Spleen (tissue), 11 donors: ENCODE data around the gene BEND7. TPM values are rescaled to one million over a fixed set of nuclear protein-coding genes. Genes with fewer than 3 reads are reported as not detected.

Experiments used
- DNase-seq: peaks from one replicate; pipeline ENCODE4 v3.0.0-alpha.2; 2020
- H3K27ac ChIP-seq, 8 donors: fragments of 200-600 bp; sonication (generic) in 7 of 8; 1 replicate in 4 of 8; 2 replicates in 4 of 8; pipeline versions ENCODE4 v1.5.0 to v1.8.0; 2016 to 2021; ENCODE audit warnings: inconsistent platforms in 4 of 8, mild to moderate bottlenecking in 4 of 8, moderate library complexity in 1 of 8
- H3K27me3 ChIP-seq, 7 donors: fragments of 200-600 bp; sonication (generic) in 6 of 7; replicated peaks in 1 of 7; 1 replicate in 4 of 7; 2 replicates in 3 of 7; pipeline versions ENCODE4 v1.5.0 to v1.8.0; 2016 to 2021; ENCODE audit warnings: inconsistent platforms in 3 of 7, mild to moderate bottlenecking in 1 of 7
- H3K36me3 ChIP-seq, 6 donors: fragments of 200-600 bp; sonication (generic) in 5 of 6; 1 replicate in 4 of 6; 2 replicates in 2 of 6; pipeline versions ENCODE4 v1.5.0 to v1.8.0; 2016 to 2021; ENCODE audit warnings: inconsistent platforms in 2 of 6
- H3K4me1 ChIP-seq, 6 donors: fragments of 200-600 bp; sonication (generic) in 5 of 6; 1 replicate in 3 of 6; 2 replicates in 3 of 6; pipeline versions ENCODE4 v1.5.0 to v1.8.0; 2016 to 2021; ENCODE audit warnings: inconsistent platforms in 3 of 6
- H3K4me3 ChIP-seq, 8 donors: fragments of 200-600 bp; sonication (generic) in 7 of 8; 1 replicate in 4 of 8; 2 replicates in 4 of 8; pipeline versions ENCODE4 v1.5.0 to v1.8.0; 2016 to 2021; ENCODE audit warnings: inconsistent platforms in 4 of 8, mild to moderate bottlenecking in 4 of 8, moderate library complexity in 2 of 8
- H3K9me3 ChIP-seq, 8 donors: fragments of 200-600 bp; sonication (generic) in 7 of 8; 1 replicate in 4 of 8; 2 replicates in 4 of 8; pipeline versions ENCODE4 v1.5.0 to v1.8.0; 2016 to 2021; ENCODE audit warnings: inconsistent platforms in 4 of 8
- POLR2A ChIP-seq, 3 donors: fragments of 450-650 bp; IDR thresholded peaks; one replicate each; pipeline ENCODE4 v1.5.1; 2017; ENCODE audit warnings: antibody characterized with exemption in 3 of 3, mild to moderate bottlenecking in 1 of 3
- POLR2AphosphoS5 ChIP-seq, 3 donors: sonication (generic); formaldehyde crosslinking; IDR thresholded peaks; one replicate each; pipeline ENCODE4 v1.5.1; 2017; ENCODE audit warnings: antibody characterized with exemption in 3 of 3
- WGBS, 5 donors: extraction: QIAGEN DNeasy Blood & Tissue Kit in 3 of 5; methylation state at CpG; one replicate each; pipeline versions ENCODE4 v1.1.5 to v1.1.7; 2013 to 2018; 5-methylcytosine and 5-hydroxymethylcytosine counted together
- intact Hi-C: fragments of 100-400 bp; cut with DNase I; formaldehyde crosslinking; loops from one replicate; pipeline ENCODE4 v1.15.0; 2023; ENCODE audit warnings: low total_unique reads
- polyA plus RNA-seq, 3 donors: library from polyadenylated mRNA; stranded (reverse); fragments of 200-250 nt; gene quantifications; one replicate each; pipeline ENCODE4 v1.2.1, GENCODE V29; 2013
- total RNA-seq, 7 donors: library from RNA; depleted of rRNA in 3 of 7; stranded (reverse); fragments of >200 nt in 3 of 7; fragmentation: NEBNext Ultra II Directional in 4 of 7; extraction: Animal tissue kit (Norgen Biotek cat#: 25700) in 4 of 7; gene quantifications; one replicate each; pipeline versions ENCODE4 v1.1.0 to v1.2.1, GENCODE V29; 2016 to 2021
- TF ChIP-seq, protein P1 (sequence below), 11 experiments: fragments of 200-600 bp in 7 of 11; fragments of 450-650 bp in 4 of 11; sonication (generic) in 4 of 11; IDR thresholded peaks in 8 of 11; conservative IDR thresholded peaks in 3 of 11; 1 replicate in 7 of 11; 2 replicates in 4 of 11; pipeline versions ENCODE4 v1.4.0 to v1.8.0; 2016 to 2021; ENCODE audit warnings: antibody characterized with exemption in 11 of 11, inconsistent platforms in 4 of 11, mild to moderate bottlenecking in 1 of 11
- donor health status: healthy with polysubstance abuse.
- donor health status: DM: no; HTN: no; CAD: no; lungs with moderate emphysema.
- donor health status: DM: no; HTN: no; CAD: no.
- donor health status: Bipolar disorder and iron deficiency.
- donor health status: healthy.
- donor health status: DM: no; HTN: no; CAD: no.
- donor health status: DM: yes; HTN: yes; CAD: no.

The BEND7 gene
- total and polyA plus RNA-seq, 10 donors: 0.93 to 20.2 (median 10.6) TPM

DNA sequence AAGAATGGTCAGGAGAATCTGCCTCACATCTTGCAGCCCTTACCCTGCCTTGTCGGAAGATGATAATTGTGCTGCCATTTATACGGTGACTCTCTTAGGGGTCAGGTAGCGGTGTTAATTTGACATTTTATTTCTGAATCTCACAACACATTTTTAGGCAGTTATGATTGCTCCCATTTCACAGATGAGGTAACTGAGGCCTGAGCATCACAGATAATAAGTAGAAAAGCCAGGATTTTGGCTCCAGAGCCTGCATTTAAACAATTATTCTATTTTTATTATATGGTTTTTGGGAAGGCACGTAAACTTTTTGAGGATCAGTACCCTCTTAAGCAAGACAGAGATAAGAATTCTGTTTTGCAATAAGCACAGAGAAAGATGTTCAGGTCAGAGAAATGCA lies 103.4 kb downstream of the BEND7 start:
- intact Hi-C loops: no loop called here
- Histone ChIP-seq H3K4me1 (no peaks in the 10 kb centered on the region), H3K9me3 (peaks cover 0 to 11% (median 4%) of the 10 kb centered on the region in 8 donors), H3K36me3 (no peaks in the 10 kb centered on the region), H3K27me3 (no peaks in the 10 kb centered on the region), H3K27ac (no peak overlapping the region), H3K4me3 (no peak overlapping the region)
- TF ChIP-seq POLR2AphosphoS5 (IDR thresholded peaks at IDR 0.05): no peak
- TF ChIP-seq, protein P1, sequence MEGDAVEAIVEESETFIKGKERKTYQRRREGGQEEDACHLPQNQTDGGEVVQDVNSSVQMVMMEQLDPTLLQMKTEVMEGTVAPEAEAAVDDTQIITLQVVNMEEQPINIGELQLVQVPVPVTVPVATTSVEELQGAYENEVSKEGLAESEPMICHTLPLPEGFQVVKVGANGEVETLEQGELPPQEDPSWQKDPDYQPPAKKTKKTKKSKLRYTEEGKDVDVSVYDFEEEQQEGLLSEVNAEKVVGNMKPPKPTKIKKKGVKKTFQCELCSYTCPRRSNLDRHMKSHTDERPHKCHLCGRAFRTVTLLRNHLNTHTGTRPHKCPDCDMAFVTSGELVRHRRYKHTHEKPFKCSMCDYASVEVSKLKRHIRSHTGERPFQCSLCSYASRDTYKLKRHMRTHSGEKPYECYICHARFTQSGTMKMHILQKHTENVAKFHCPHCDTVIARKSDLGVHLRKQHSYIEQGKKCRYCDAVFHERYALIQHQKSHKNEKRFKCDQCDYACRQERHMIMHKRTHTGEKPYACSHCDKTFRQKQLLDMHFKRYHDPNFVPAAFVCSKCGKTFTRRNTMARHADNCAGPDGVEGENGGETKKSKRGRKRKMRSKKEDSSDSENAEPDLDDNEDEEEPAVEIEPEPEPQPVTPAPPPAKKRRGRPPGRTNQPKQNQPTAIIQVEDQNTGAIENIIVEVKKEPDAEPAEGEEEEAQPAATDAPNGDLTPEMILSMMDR (IDR thresholded peaks at IDR 0.05 in 8 of 11, conservative IDR thresholded peaks at IDR 0.05 in 3 of 11): no peak
- TF ChIP-seq POLR2A (IDR thresholded peaks at IDR 0.05): no peak
- WGBS, 5 donors: 44 to 72% (median 58%) methylated on average over 4 of the region's 4 CpGs
- no peak for DNase-seq

DNA sequence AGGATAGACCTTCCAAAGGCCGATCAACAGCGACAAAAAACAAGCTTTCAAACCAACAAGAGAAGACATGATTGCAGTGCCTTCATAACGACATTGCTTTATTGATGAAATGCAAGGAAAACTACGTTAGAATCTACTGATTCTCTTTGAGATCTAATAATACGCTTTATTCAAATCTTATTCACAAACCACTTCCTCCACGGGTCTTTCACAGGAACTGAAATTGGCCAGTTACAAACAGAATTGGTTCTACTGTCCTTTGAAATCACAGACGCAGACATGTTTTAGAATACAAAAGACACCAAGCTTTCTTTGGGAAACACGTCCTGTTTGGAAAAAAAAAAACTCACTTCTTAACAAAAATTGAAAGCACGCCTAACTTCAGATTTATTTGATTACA lies 106.0 kb downstream of the BEND7 start:
- no peak for DNase-seq
- H3K4me1 ChIP-seq: no peaks in the 10 kb centered on the region
- H3K4me3 ChIP-seq: no peak overlapping the region
- H3K27ac ChIP-seq: no peak overlapping the region
- no peaks in the 10 kb centered on the region for H3K27me3 ChIP-seq
- 50 to 72% (median 62%) methylated on average over 9 of the region's 9 CpGs for WGBS, 5 donors
- intact Hi-C loops: no loop called here
- H3K36me3 ChIP-seq: no peaks in the 10 kb centered on the region
- TF ChIP-seq POLR2A (IDR thresholded peaks at IDR 0.05) (no peak), POLR2AphosphoS5 (IDR thresholded peaks at IDR 0.05) (no peak)
- TF ChIP-seq, protein P1 (IDR thresholded peaks at IDR 0.05 in 8 of 11, conservative IDR thresholded peaks at IDR 0.05 in 3 of 11): no peak
- H3K9me3 ChIP-seq: peaks cover 0 to 11% (median 4%) of the 10 kb centered on the region in 8 donors

DNA sequence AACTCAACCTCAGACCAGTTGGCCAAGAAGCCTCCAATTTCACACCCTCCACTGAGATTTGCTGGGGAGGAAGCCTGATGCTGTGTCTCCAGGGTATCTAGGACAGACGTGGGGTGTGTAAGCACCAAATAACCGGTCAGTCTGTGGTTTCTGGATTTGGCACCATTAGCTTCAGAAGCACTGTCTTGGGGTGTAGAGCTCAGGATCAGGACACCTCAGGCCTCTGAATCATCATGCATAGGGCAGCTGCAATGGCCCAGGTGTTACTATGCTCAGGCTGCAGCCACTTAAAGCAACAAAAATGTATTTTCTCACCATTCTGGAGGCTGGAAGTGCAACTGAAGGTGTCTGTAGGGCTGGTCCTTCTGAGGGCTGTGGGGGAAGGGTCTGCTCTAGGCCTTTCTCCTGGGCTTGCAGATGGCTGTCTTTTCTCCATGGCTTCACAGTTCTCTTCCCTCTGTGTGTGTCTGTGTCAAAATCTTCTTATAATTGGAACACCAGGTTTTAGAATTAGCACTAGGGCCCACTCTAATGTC lies 107.4 kb downstream of the BEND7 start:
- Histone ChIP-seq H3K4me1 (peaks cover 0 to 4% (median 0%) of the 10 kb centered on the region in 6 donors), H3K4me3 (no peak overlapping the region), H3K27ac (no peak overlapping the region), H3K9me3 (peaks cover 0 to 11% (median 4%) of the 10 kb centered on the region in 8 donors), H3K36me3 (no peaks in the 10 kb centered on the region), H3K27me3 (no peaks in the 10 kb centered on the region)
- WGBS, 5 donors: 84 to 93% (median 87%) methylated on average over 2 of the region's 2 CpGs
- no peak for DNase-seq
- intact Hi-C loops: no loop called here
- TF ChIP-seq, protein P1 (IDR thresholded peaks at IDR 0.05 in 8 of 11, conservative IDR thresholded peaks at IDR 0.05 in 3 of 11): no peak
- TF ChIP-seq POLR2A (IDR thresholded peaks at IDR 0.05): no peak
- TF ChIP-seq POLR2AphosphoS5 (IDR thresholded peaks at IDR 0.05): no peak

- no peak overlapping the region for H3K27ac ChIP-seq
- DNase-seq: no peak
- peaks cover 0 to 11% (median 4%) of the 10 kb centered on the region in 8 donors for H3K9me3 ChIP-seq
- H3K36me3 ChIP-seq: no peaks in the 10 kb centered on the region
- H3K4me3 ChIP-seq: no peak overlapping the region
- peaks cover 0 to 4% (median 0%) of the 10 kb centered on the region in 6 donors for H3K4me1 ChIP-seq
- 84 to 93% (median 88%) methylated on average over 13 of the region's 13 CpGs for WGBS, 5 donors
- H3K27me3 ChIP-seq: no peaks in the 10 kb centered on the region
- intact Hi-C loops: no loop called here
- TF ChIP-seq POLR2A (IDR thresholded peaks at IDR 0.05) (no peak), POLR2AphosphoS5 (IDR thresholded peaks at IDR 0.05) (no peak)
- TF ChIP-seq, protein P1 (IDR thresholded peaks at IDR 0.05 in 8 of 11, conservative IDR thresholded peaks at IDR 0.05 in 3 of 11): no peak
Measured at GRCh38 chr10:13420532-13421307, 108.1 kb downstream of the BEND7 start.
